ENCODE data around the gene ZNF782. TPM values are rescaled to one million over a fixed set of nuclear protein-coding genes. Genes with fewer than 3 reads are reported as not detected.
"Not testable (repeated sequence)": the region's sequence is repeated elsewhere in the genome, so short reads cannot be mapped to it uniquely, and the experiment has no call there.

Gene ZNF782
- total RNA-seq = 10 to 100 TPM in 2 of 3 donors, 1 to 10 TPM in 1; 9.0 to 23.0 (median 18.4) TPM

- Histone ChIP-seq H3K4me3 (peak within 1 kb of the TSS; percentile 67 to 90 (median 83)), H3K9me3 (no peaks in the 10 kb centered on the region), H3K36me3 (no peaks in the 10 kb centered on the region), H3K4me1 (peaks cover 6% of the 10 kb centered on the region in 2 donors), H3K27ac (peak within 1 kb of the TSS; percentile 82 to 84), H3K27me3 (no peaks in the 10 kb centered on the region)
- TF ChIP-seq POLR2A (IDR thresholded peaks at IDR 0.05) (no peak), POLR2AphosphoS5 (IDR thresholded peaks at IDR 0.05) (peak; percentile 21 to 52 (median 28))
- intact Hi-C loops (cut with DNase I; ENCODE audit: low total_unique reads) = no loop called here
- peak; percentile 85 to 87 for DNase-seq (ENCODE audit: low spot score in 2 of 2)
Measured at GRCh38 chr9:96853781-96854650, at the start of gene ZNF782. ZNF782 (minus strand) TSS chr9:96854514; CDS start chr9:96851961, 2,553 bp downstream.

GRCh38 chr9:96900010-96900409 lies 45.7 kb upstream of the ZNF782 start:
- intact Hi-C loops (cut with DNase I; ENCODE audit: low total_unique reads); H3K27me3 ChIP-seq; DNase-seq (ENCODE audit: low spot score in 2 of 2); H3K4me1 ChIP-seq; H3K27ac ChIP-seq; H3K36me3 ChIP-seq; H3K9me3 ChIP-seq; H3K4me3 ChIP-seq: not testable (repeated sequence)

- no peaks in the 10 kb centered on the region for H3K4me1 ChIP-seq
- intact Hi-C loops (cut with DNase I; ENCODE audit: low total_unique reads) = no loop called here
- DNase-seq (ENCODE audit: low spot score in 2 of 2) = no peak
- no peaks in the 10 kb centered on the region for H3K36me3 ChIP-seq
- H3K4me3 ChIP-seq = no peak overlapping the region
- no peaks in the 10 kb centered on the region for H3K9me3 ChIP-seq
- no peaks in the 10 kb centered on the region for H3K27me3 ChIP-seq
- H3K27ac ChIP-seq = no peak overlapping the region
- no peak for TF ChIP-seq POLR2AphosphoS5 (IDR thresholded peaks at IDR 0.05)
- no peak for TF ChIP-seq POLR2A (IDR thresholded peaks at IDR 0.05)
- TF ChIP-seq CTCF (IDR thresholded peaks at IDR 0.05) = no peak
Measured at GRCh38 chr9:96892131-96892530, 37.8 kb upstream of the ZNF782 start.

- Histone ChIP-seq H3K4me3 (no peak overlapping the region), H3K36me3 (no peaks in the 10 kb centered on the region), H3K27ac (no peak overlapping the region), H3K4me1 (no peaks in the 10 kb centered on the region), H3K27me3 (no peaks in the 10 kb centered on the region), H3K9me3 (no peaks in the 10 kb centered on the region)
- DNase-seq (ENCODE audit: low spot score in 2 of 2) = no peak
- TF ChIP-seq CTCF (IDR thresholded peaks at IDR 0.05) (no peak), POLR2AphosphoS5 (IDR thresholded peaks at IDR 0.05) (no peak), POLR2A (IDR thresholded peaks at IDR 0.05) (no peak)
- intact Hi-C loops (cut with DNase I; ENCODE audit: low total_unique reads) = no loop called here
Measured at GRCh38 chr9:96888591-96888990, 34.3 kb upstream of the ZNF782 start.

GRCh38 chr9:96885424-96885823 lies 31.1 kb upstream of the ZNF782 start:
- Histone ChIP-seq H3K9me3 (no peaks in the 10 kb centered on the region), H3K27ac (no peak overlapping the region), H3K27me3 (no peaks in the 10 kb centered on the region), H3K4me3 (no peak overlapping the region), H3K4me1 (no peaks in the 10 kb centered on the region), H3K36me3 (no peaks in the 10 kb centered on the region)
- DNase-seq (ENCODE audit: low spot score in 2 of 2) = no peak
- TF ChIP-seq POLR2AphosphoS5 (IDR thresholded peaks at IDR 0.05) = no peak
- TF ChIP-seq CTCF (IDR thresholded peaks at IDR 0.05) = no peak
- no peak for TF ChIP-seq POLR2A (IDR thresholded peaks at IDR 0.05)
- intact Hi-C loops (cut with DNase I; ENCODE audit: low total_unique reads) = no loop called here

GRCh38 chr9:96884443-96884842 lies 30.1 kb upstream of the ZNF782 start:
- H3K27ac ChIP-seq = no peak overlapping the region
- no peaks in the 10 kb centered on the region for H3K9me3 ChIP-seq
- H3K27me3 ChIP-seq = no peaks in the 10 kb centered on the region
- no peaks in the 10 kb centered on the region for H3K36me3 ChIP-seq
- intact Hi-C loops (cut with DNase I; ENCODE audit: low total_unique reads) = no loop called here
- no peaks in the 10 kb centered on the region for H3K4me1 ChIP-seq
- DNase-seq (ENCODE audit: low spot score in 2 of 2) = no peak
- TF ChIP-seq POLR2A (IDR thresholded peaks at IDR 0.05) = no peak
- no peak for TF ChIP-seq CTCF (IDR thresholded peaks at IDR 0.05)
- TF ChIP-seq POLR2AphosphoS5 (IDR thresholded peaks at IDR 0.05) = no peak
- no peak overlapping the region for H3K4me3 ChIP-seq
